ENCODE measurements around the gene ZNF678. TPM values are rescaled to one million over a fixed set of nuclear protein-coding genes. Genes with fewer than 3 reads are reported as not detected.
A peak's percentile ranks its signal among the peaks of the same experiment; 100 is the strongest.

The ZNF678 gene
- total RNA-seq, 2 donors from 2014 or later = 7.1 to 10.6 TPM

DNA sequence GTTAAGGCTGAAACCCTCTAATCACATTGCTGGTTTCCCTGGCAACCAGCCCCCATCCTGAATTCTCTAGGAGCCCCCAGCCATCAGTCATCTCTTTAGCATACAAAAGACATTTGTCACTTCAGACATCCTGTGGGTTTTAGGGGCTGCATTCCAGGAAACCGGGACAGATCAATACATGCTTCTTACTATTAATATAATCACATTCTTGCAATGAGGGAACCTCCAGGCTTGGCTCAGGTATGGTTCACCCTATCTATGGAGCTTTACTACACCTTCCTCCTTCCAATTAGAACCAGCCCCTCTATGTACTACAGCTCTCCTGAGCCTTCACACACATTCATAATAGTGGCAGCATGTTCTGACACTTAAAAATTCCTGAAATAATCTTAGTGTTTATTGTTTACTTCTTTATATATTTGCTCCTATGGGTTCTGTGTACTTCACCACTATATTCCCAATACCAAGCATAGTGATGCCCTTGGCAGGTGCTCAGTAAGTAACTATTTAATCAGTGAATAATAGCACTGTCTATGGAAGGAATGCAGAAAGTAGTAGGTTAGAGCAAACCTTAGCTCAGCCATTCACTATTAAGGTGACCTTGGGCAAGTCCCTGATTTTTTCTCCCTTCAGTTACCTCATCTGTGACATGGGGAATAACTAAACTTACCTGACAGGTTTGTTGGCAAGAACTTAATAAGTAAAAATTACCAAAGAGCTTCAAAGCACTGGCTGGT, 59.6 kb downstream of the ZNF678 start:
- Histone ChIP-seq H3K36me3 (peaks cover 4% of the 10 kb centered on the region), H3K27me3 (replicated peaks; ENCODE audit: insufficient read depth) (no peaks in the 10 kb centered on the region), H3K9me3 (peaks cover 45% of the 10 kb centered on the region), H3K27ac (no peak overlapping the region), H3K4me1 (ENCODE audit: control insufficient read depth in 1 of 2, low read depth in 2 of 2) (no peaks in the 10 kb centered on the region), H3K4me3 (no peak overlapping the region)
- ATAC-seq (ENCODE audit: insufficient number of reproducible peaks, low FRiP score, low read depth) = no peak
- no peak for TF ChIP-seq CTCF (IDR thresholded peaks at IDR 0.05)
- DNase-seq (ENCODE audit: low spot score) = no peak

- Histone ChIP-seq H3K36me3 (no peaks in the 10 kb centered on the region), H3K9me3 (peaks cover 80% of the 10 kb centered on the region)
- DNase-seq (ENCODE audit: low spot score) = no peak
These were observed 69.0 kb downstream of the ZNF678 start for GRCh38 chr1:227632325-227632724.

DNA sequence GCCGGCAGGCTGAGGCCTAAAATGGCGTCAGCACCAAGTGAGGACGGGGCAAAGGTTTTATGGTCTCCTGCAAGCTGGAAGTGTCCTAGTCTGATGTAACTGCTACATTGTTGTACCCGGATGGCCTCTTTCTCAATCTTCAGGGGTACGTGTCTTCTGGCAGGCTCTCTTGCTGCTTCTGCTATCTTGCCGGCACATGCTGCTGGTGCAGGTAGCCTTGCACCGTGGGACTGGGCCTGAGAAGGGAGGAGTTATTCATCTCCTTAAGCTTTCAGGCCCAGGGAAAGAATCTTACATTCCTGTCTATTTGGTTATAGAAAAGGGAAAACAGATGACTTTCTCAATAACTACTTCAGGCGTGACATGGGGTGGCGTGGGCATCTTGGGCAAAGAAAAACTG, 72.2 kb downstream of the ZNF678 start:
- Histone ChIP-seq H3K27me3 (replicated peaks; ENCODE audit: insufficient read depth) (no peaks in the 10 kb centered on the region), H3K36me3 (no peaks in the 10 kb centered on the region), H3K9me3 (peaks cover 86% of the 10 kb centered on the region), H3K4me3 (no peak overlapping the region), H3K4me1 (ENCODE audit: control insufficient read depth in 1 of 2, low read depth in 2 of 2) (no peaks in the 10 kb centered on the region), H3K27ac (no peak overlapping the region)
- DNase-seq (ENCODE audit: low spot score) = no peak
- ATAC-seq (ENCODE audit: insufficient number of reproducible peaks, low FRiP score, low read depth) = no peak
- TF ChIP-seq CTCF (IDR thresholded peaks at IDR 0.05) = no peak

More at GRCh38 chr1:227632325-227632724, 69.0 kb downstream of the ZNF678 start:
- Histone ChIP-seq H3K4me3 (no peak overlapping the region), H3K27ac (no peak overlapping the region), H3K27me3 (replicated peaks; ENCODE audit: insufficient read depth) (no peaks in the 10 kb centered on the region), H3K4me1 (ENCODE audit: control insufficient read depth in 1 of 2, low read depth in 2 of 2) (no peaks in the 10 kb centered on the region)
- ATAC-seq (ENCODE audit: insufficient number of reproducible peaks, low FRiP score, low read depth) = no peak
- TF ChIP-seq CTCF (IDR thresholded peaks at IDR 0.05) = no peak

DNA sequence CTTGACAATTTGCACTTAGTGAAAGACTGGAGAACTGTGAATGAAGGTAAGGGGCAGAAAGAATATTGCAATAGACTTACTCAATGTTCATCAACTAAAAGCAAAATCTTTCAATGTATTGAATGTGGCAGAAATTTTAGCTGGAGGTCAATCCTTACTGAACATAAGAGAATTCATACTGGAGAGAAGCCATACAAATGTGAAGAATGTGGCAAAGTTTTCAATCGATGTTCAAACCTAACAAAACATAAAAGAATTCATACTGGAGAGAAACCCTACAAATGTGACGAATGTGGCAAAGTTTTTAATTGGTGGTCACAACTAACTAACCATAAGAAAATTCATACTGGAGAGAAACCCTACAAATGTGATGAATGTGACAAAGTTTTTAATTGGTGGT, 91.1 kb downstream of the ZNF678 start:
- DNase-seq (ENCODE audit: low spot score) (no peak), ATAC-seq (ENCODE audit: insufficient number of reproducible peaks, low FRiP score, low read depth) (no peak)
- H3K4me1 ChIP-seq (ENCODE audit: control insufficient read depth in 1 of 2, low read depth in 2 of 2) = no peaks in the 10 kb centered on the region
- no peak overlapping the region for H3K27ac ChIP-seq
- H3K27me3 ChIP-seq (replicated peaks; ENCODE audit: insufficient read depth) = no peaks in the 10 kb centered on the region
- peaks cover 32% of the 10 kb centered on the region for H3K36me3 ChIP-seq
- H3K4me3 ChIP-seq = peak overlapping the region; percentile 20
- H3K9me3 ChIP-seq = peaks cover 99% of the 10 kb centered on the region
- TF ChIP-seq CTCF (IDR thresholded peaks at IDR 0.05) = no peak

GRCh38 chr1:227654858-227655752, 91.7 kb downstream of the ZNF678 start:
- Histone ChIP-seq H3K4me1 (ENCODE audit: control insufficient read depth in 1 of 2, low read depth in 2 of 2) (no peaks in the 10 kb centered on the region), H3K27ac (no peak overlapping the region), H3K27me3 (replicated peaks; ENCODE audit: insufficient read depth) (no peaks in the 10 kb centered on the region), H3K9me3 (peaks cover 97% of the 10 kb centered on the region), H3K4me3 (peak overlapping the region; percentile 20), H3K36me3 (peaks cover 31% of the 10 kb centered on the region)
- no peak for TF ChIP-seq CTCF (IDR thresholded peaks at IDR 0.05)
- DNase-seq (ENCODE audit: low spot score) (no peak), ATAC-seq (ENCODE audit: insufficient number of reproducible peaks, low FRiP score, low read depth) (no peak)
